LHCN-M2 (cell line): ENCODE results near the gene PDSS2. TPM values are rescaled to one million over a fixed set of nuclear protein-coding genes. Genes with fewer than 3 reads are reported as not detected.
"Not testable (repeated sequence)": the region's sequence is repeated elsewhere in the genome, so short reads cannot be mapped to it uniquely, and the experiment has no call there.

Experiments
- DNase-seq: peaks from one replicate; pipeline ENCODE4 v3.0.0-alpha.2; 2012; ENCODE audit warnings: low read depth
- total RNA-seq: library from RNA; depleted of rRNA; stranded (reverse); fragments of >200 nt; gene quantifications from 2 replicates; pipeline ENCODE4 v1.2.3, GENCODE V29; 2014

Gene PDSS2
- total RNA-seq, 1 experiment from 2014 or later, result 11.0 TPM

DNA sequence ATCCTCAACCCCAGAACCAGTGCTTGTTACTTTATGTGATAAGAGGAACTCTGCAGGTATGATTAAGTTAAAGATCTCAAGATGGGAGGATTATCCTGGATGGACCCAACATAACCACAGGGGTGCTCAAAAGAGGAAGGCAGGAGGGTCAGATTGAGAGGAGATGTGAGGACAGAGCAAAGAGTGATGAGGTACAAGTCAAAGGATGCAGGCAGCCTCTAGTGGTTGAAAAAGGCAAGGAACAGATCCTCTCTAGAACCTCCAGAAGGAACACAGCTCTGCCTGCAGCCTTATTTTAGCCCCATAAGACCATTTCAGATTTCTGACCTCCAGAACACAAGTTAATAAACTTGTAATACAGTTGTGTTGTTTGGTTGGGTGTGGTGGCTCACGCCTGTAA lies 41.2 kb downstream of the PDSS2 start:
- DNase-seq, result peak; percentile 5

DNA sequence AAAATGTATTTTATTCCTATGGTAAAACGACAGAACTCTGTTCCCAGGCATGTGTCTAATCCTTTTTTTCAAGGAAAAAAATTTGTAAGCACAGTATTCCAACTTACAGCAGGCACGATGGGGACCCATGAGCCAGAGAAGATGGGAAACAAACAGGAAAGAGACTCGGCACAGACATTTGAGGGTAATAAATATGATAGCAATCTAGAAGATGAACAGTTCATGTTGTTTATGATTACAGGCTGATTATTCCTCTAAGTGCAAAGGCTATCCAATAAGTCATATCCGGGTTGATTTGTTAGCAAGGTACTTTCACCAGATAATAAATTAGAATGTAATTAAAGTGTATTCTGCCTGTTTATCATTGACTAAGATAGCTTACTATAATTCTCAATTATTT lies 43.2 kb downstream of the PDSS2 start:
- no peak for DNase-seq

DNA sequence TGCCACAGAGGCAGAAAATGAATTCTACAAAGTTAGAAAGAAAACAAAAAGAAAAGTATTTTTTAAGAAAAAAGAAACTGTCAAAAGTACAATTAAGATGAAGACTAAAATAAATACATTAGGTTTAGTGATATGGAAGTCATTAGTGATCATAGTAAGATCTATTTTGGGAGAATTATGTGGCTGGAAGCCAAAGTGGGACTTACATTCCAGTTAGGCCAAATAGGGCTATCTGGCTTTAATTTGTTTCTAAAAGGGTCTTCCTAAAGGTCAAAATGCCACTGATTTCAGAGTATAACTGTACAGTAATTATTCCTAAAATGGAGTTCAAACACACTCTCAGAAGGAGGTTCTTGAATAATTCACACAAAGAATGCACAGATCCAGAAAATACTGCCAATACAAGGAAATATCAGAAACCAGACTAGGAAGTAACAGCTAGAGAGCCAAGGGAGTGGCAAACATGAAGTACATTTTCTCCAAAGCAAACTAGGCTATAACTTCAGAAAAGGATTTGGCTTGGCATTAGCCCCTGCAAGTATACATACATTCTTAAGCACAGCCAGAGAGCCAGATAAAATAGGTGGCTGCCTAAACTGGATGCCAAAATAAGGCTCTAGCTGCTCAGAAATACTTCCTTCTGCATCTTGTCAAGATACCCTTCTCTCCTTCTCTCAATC lies 45.3 kb downstream of the PDSS2 start:
- no peak for DNase-seq

DNA sequence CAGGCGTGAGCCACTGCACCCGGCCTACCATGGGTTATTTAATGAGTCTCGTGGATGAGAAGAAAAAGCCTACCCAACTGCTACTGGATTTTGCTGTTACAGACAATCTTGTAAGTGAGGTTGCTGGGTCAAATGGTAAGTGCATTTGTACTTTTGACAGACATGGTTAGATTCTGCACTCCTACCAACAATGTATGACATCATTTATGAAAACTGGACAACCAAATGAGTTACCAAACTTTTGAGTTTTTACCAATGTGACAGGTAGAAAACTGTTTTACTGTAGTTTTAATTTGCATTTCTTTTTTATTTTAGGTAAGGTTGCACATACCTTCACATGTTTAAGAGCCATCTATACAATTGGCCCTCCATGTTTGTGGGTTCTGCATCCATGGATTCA lies 48.2 kb downstream of the PDSS2 start:
- no peak for DNase-seq

DNA sequence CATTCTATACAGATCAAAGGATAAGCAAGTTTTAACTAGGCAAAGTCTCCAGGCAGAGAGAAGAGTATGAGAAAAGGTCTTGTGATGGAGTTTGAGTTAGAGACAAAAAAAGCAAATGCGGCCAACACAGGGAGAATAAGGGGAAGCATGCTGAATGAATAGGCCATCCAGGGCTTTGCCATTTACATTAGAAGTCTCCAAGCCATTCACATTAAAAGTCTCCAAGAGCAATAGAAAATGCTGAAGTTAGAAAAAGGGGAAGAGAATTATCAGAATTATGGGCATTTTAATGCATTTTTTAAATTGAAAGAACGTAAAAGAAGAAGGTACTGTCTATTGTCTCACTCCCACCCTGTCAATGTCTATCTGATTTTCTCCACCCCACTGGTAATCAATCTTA lies 49.4 kb downstream of the PDSS2 start:
- no peak for DNase-seq

DNA sequence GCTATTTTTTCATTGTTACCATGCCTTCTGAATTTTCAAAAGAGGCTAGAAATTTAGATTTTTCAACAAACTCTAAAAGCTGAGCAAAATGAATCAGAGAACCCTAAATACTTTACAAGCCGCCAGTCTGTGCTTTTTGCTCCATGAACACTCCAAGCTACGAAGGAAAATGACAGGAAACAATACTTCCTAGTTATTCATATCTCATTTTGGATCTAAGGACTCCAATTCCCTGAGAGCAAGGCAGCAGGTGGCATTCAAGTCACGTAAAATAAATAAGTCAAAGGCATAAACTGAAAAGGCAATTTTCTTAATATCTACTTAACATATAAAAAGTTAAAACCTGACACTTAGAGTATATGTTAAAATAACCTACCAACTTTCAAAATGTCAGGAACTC lies 50.6 kb downstream of the PDSS2 start:
- DNase-seq, result no peak

DNA sequence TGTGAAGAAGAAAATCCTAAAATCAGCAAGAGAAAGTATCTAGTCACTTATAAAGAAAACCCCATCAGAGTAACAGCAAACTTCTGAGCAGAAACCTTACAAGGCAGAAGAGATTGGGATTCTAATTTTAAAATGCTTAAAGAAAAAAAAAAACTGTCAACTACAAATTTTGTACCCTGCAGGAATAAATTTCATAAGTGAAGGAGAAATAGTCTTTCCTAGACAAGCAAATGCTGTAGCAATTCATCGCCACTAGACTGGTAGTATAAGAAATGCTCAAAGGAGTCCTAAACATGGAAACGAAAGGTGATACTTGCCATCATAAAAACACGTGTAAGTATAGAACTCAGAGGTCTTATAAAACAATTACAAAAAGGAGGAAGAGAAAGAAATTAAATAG lies 54.4 kb downstream of the PDSS2 start:
- DNase-seq, result no peak

DNA sequence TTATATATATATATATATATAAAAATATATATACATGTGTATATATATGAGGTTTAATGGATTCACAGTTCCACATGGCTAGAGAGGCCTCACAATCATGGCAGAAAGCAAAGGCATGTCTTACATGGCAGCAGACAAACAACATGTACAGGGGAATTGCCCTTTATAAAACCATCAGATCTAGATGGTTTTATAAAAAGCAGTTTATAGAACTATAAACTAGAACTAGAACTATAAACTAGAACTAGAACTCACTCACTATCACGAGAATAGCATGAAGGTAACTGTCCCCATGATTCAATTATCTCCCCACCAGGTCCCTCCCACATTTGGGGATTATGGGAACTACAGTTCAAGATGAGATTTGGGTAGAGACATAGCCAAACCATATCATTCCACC lies 56.8 kb downstream of the PDSS2 start:
- DNase-seq, result no peak

DNA sequence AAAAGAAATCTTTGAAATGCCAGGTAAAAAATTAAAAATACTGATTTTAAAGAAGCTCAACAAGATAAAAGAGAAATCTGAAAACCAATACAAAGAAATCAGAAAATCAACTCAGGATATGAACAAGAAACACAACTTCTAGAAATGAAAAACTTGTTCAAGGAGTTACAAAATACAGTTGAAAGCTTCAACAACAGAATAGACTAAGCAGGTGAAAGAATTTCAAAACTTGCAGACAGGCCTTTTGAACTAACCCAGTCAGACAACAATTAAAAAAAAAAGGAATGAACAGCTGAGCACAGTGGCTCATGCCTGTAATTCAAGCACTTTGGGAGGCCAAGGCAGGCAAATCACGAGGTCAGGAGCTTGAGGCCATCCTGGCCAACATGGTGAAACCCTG lies 57.8 kb downstream of the PDSS2 start:
- DNase-seq, result peak; percentile 9

DNA sequence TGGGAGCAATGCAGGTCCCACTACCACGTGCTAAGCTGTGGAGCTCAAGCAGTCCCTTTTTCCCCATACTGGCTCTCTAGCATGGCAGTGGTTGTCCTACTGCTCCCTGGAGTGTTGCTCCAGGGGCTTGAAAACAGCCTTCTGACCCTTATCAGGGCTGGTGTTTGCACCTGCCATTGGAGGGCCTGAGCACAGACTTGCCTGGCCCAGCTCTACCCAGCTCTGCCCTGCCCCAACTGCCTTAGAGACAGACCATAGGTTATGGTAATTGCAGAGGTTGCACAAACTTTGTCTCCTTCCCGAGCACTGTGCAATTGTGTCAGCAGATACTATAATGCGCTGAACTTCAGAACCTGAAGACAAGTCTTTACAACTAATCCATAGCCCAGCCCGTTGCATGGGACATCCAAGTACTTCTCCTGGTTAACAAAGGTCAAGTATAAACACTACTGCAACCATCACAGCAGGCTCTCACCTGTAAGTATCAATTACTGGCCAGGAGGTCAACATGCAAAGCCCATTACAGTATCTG lies 58.7 kb downstream of the PDSS2 start:
- DNase-seq, result no peak

DNA sequence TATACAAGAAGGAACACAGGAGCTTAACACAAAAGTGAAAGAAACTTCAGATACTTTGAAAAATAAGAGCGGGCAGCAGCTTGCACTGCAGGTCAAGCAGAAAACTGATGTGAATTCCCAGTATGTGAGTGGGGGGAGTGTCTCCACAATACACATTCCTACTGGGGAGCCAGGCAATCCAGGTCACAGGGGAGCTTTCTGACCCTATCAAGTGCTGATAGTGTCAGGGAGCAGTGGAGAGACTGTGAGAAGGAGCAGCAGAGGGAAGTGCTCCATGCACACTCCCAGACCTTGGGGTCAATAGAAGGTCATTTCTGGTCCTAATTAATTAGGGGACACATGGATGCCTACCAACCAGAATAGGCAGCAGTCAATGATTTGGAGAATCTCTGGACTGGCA lies 59.4 kb downstream of the PDSS2 start:
- no peak for DNase-seq

DNA sequence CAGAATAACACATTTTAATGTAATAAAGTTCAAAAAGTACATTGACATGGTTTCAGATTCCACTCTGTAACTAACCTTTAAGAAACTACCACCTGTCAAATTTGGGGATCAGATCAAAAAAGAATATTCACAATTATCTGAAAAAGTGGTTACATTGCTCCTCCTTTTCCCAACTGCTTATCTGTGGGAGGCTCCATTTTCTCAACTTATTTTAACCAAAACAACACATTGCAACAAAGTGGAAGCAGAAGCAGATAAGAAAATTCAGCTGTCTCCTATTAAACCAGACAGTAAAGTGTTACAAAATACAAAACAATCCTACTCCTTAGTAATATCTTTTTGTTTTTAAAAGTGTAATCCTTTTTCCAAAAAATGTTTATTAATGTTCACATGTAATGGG lies 61.4 kb downstream of the PDSS2 start:
- no peak for DNase-seq

DNA sequence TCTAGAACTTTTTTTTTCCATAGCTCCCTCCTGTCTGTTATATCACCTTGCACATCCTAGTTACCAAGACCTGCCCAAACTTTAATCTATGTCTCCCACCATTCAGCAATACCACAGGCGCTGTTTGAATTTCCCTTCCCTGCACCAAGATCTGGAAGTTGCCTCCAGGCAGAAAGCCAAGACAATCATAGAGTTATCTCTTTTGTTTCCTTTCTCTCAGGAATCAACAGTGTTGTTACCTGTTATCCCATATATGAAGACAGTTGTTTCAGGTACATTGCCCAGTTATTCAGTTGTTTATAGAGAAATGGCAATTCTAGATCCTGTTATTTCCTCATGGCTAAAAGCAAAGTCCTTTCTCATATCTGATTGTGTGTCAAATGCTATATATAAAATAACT lies 63.2 kb downstream of the PDSS2 start:
- no peak for DNase-seq

DNA sequence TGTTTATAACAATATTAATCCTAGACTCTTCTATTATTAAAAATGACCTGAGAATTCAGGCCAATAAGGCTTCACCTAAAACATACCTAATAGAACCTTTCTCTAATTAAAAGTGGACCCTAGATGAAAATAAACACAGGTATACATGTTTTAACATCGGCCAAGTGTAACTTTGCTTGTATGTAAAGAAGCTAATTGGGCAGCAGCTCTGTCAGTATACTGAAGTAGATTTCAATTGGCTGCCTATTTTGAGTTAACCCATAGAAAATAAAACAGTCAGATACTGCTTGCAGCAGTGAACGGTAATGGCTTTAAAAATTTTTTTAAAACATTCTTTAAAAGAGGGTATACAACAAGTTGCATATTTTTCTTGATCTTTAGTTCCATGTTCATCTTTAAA lies 67.3 kb downstream of the PDSS2 start:
- DNase-seq, result no peak

DNA sequence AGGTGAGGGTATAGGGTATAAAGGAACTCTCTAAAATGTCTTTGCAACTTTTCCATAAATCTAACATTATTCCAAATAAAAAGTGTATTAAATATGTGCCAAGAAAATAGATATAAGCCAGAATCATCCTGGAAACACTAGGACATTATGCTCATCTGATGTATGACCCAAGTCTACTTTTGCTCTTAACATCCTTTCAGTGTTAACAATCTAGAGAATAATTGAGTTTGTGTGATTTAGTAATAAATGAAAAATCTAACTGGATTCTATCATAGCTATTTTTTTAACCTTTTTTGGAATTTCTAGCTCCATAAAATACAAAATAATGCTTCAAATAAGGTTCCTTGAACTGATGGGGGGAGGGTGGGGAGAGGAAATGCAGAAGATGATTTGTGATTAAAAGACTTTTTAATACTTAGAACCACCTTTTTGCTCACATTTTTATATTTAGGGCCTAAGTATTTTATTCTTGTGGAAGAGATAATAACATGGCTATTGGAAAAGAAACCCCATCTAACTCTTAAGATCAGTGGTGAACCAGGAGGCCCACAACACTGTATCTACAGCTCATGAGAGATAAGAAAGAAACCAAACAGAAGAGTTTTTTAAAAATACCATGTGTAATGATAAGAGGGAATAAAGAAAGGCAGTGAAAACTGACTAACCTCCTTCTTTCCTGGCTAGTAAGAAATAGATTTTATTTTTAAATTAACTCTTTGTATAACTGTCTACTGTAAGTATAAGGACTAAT lies 68.5 kb downstream of the PDSS2 start:
- DNase-seq, result no peak

DNA sequence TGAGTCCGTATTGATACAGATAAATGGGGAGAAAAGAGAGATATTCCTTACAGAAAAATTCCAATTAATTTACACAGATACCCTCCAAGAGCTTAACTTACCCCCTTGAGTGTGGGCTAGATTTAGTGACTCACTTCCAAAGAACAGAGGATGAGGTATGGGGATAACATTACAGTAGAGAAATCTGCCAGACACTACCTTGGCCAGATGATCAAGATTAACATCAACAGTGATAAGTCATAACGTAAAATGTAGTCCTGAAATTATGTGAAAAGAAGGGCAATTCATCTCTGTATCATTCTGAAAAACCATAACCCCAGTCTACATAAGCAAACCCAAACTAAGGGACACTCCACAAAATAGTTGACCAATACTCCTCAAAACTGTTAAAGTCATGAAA lies 69.3 kb downstream of the PDSS2 start:
- no peak for DNase-seq

DNA sequence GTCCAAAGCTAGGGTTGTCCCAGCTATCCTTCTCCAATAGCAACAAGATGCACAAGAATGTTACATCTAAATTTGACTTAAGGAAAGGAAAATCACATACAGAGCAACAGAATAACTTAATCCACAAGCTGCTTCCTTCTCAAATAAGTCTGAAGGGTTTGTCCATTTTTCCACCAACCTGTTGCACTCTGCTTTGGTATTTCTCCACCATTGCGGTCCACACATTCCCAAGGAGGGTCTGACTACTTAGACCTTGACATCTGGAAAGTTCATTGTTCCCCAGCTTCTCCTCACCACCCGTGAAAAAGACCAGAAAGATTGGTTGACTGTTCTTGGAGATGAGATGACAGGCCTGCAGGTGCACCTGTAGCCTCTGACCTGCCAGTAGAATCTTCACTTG lies 72.5 kb downstream of the PDSS2 start:
- DNase-seq, result peak; percentile 0

DNA sequence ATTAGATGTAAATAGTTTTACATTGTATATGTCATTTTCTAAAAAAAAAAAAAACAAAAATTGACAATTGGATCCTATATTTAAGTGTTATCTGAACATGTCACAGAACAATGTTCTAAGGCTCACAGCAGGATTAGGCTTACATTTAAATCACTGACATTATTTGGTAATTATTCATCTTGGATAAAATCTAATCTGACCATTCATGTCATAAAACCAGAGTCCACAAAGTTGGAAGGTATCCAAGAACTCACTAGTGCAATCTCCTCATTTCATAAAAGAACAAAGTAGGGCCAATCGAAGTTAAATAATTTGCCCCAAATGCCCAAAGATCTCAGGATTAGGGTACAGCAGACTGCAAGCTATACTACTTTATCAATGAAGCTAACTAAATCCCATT lies 73.0 kb downstream of the PDSS2 start:
- peak; percentile 33 for DNase-seq

DNA sequence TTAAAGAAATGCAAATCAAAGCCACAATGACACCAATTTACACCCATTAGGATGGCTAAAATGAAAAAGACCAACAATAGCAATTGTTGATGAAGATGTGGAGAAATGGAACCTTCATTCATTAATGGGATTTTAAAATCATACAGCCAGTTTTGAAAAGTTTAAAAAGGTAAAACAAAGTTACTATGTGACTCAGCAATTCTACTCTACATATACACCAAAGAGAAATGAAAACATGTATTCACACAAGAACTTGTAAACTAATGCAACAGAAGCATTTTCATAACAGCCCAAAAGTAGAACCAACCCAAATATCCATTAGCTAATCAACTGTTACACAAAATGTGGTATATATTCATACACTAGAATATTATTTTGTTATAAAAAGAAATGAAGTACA lies 75.7 kb downstream of the PDSS2 start:
- DNase-seq, result no peak

DNA sequence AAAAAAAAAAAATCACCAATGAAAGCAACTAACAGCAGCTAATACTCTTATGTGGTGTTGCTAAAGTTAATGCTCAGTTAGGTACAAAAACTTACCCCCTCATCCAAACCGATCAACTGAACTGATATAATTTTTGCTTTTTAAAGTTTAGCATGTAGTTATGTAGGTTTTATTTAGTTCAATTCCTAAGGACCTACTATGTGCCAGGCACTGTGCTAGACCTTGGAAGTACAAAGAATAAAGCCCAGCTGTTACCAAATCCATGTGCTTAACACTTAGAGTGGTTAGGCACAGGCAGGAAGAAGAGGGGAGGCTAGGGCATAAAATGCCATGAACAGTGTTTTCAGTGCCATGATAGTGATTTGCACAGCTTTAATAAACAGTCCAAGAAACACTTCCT lies 85.1 kb downstream of the PDSS2 start:
- DNase-seq, result no peak

DNA sequence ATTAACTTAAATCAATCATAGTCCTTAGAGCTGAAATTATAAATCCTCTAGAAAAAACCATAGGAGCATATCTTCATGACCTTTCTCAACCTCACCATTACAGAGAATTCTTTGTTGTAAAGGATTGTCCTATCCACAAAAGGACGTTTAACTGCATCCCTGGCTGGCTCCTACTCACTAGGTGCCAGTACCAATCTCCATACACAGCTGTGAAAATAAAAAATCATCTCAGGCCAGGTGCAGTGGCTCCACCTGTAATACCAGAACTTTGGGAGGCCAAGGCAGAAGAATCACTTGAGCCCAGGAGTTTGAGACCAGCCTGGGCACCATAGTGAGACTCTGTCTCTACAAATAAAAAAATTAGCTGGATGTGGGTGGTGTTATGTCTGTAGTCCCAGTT lies 89.9 kb downstream of the PDSS2 start:
- DNase-seq, result no peak

DNA sequence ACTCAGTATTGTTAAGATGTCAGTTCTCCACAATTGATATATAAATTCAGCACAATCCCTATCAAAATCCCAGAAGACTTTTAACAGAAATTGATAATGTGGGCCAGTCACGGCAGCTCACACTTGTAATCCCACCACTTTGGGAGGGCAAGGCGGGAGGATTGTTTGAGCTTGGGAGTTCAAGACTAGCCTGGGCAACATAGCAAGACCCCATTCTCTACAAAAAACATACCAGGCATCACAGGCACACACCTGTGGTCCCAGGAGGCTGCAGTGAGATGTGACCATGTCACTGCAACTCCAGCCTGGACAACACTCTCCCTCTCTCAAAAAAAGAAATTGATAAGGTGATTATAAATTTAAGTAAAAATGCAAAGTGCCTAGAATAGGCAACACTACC lies 90.9 kb downstream of the PDSS2 start:
- DNase-seq, result no peak

DNA sequence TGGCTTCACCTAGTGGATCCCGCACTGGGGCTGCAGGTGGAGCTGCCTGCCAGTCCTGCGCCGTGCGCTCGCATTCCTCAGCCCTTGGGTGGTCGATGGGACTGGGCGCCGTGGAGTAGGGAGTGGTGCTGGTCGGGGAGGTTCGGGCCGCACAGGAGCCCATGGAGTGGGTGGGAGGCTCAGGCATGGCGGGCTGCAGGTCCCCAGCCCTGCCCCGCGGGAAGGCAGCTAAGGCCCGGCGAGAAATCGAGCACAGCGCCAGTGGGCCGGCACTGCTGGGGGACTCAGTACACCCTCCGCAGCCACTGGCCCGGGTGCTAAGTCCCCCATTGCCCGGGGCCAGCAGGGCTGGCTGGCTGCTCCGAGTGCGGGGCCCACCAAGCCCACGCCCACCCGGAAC lies 95.2 kb downstream of the PDSS2 start:
- not testable (repeated sequence) for DNase-seq
